NCI-H510A (cell line): ENCODE measurements around the gene NGEF.

Source experiments
- DNase-seq: peaks from one replicate; lab custom pipeline; 2025; lab: John Stamatoyannopoulos, UW

Gene NGEF

DNA sequence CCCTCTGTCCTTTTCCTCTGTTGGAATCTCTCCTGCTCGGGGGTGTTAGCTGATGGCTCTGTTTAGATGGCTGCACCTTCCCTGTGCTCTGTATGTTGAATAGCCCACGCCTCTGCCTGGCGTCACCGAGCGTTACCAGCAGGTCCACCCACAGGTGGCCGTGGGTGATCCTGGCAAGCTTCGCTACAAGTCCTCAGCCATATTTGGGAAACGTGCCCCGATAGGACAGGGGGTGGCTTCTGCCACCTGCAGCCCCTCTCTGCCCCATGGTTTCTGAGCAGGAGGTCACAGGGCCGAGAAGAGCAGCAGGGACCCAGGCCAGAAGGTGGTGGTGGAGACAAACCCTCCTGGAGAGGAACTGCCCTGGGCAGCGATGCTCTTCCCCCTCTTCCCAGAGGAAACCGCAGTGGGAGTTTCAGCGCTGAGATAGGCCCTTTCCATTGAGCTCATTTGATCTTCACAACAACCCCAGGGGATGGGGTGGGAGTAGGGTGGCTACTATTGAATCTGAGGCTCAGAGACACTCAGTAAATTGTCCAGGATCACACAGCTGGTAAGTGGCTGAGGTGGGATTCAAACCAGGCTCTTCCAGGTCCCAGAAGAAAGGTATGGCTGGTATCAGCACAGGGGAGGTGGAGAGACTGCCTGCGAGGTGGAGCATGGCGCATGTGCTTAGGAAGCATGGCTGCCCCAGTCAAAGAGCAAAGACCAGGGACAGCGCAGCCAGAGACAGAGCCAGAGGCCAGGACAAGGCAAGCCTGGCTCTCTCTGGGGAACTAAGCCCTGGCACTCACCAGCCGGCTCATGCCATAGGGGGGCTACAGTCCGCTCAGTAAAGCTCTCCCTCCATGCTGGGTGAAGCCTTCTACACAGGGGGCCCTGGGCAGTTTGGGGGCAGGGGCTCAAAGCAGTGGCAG lies 15.0 kb downstream of the NGEF start:
- no peak for DNase-seq

DNA sequence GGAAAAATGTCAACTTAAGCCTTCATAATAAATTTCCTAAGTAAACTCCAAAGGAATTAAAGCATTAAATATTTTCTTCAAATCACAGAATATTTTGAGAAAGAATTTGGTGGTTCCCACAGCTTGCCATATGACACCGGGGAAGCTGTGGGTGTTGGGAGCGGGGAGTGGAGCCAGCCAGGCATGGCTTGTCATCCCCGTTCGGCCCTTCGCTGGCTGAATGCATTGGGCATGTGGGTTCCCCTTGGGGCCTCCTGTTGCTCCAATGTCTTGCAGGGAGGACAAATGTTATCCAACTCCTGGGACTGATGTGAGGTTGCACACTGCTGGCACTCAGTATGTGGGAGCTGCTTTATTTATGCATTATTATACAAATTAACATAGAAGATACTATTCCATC lies 18.6 kb downstream of the NGEF start:
- DNase-seq, result no peak

DNA sequence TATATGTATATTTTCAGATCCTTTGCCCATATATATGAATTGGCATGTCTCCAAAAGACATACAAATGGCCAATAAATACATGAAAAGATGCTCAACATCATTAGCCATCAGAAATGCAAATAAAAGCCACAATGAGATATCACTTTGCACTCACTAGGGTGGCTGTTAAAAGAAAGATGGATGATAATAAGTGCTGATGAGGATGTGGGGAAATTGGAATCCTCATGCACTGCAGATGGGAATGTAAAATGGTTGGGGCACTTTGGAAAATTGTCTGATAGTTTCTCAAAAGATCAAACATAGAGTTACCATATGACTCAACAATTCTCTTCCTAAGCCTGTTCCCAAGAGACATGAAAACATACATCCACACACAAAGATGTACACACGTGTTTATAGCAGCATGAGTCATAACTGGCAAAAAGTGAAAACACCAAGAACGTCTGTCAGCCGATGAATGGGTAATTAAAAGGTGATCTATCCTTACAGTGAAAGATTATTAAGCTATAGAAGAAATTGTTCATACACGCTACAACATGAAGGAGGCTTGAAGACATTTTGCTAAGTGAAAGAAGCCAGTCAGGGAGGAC lies 19.7 kb downstream of the NGEF start:
- DNase-seq, result no peak

DNA sequence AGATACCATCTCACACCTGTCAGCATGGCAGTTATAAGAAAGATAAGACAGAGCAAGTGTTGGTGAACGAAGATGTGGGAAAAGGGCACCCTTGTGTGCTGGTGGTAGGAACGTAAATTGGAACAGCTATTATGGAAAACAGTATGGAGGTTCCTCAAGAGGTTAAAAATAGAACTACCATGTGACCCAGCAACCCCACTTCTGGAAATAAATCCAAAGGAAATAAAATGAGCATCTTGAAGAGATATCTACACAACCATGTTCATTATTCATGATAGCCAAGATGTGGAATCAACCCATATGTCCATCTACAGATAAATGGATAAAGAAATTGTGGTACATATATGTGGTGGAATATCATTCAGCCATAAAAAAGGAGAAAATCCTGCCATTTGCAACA lies 26.9 kb downstream of the NGEF start:
- DNase-seq, result no peak

DNA sequence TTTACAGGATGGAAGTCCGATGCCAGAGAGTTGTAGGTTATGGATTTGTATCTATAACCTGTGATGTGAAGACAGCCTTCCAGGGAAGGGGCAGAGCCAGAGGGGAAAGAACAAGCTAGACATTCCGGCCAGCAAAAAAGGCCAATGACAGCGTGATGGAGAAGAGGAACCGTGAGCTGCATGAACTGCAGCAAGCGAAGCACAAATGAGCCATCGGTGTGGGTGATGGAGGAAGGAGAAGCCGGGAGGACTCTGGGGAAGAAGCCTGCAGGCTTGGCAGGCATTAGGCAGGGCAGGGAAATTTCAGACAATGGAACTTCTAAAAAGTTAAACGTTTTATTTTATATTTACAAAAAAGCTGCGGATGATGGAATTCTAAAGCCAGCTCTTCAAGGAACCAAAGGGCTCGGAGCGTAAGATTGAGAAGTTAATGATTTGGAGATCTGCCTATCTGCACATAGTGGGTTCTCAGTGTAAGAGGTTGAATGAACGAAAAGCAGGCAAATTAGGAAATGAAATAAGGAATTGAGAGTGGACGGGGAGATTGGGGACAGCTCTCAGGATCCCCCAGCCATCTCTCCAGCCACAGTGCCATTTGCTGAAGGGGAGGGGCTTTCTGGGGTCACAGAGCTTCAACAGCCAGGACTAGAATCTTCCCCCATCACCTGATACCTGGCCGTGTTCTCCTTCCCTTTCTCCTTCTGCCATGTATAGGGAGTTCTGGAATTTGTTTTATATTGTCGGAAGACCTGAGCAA lies 28.4 kb downstream of the NGEF start:
- DNase-seq, result no peak

DNA sequence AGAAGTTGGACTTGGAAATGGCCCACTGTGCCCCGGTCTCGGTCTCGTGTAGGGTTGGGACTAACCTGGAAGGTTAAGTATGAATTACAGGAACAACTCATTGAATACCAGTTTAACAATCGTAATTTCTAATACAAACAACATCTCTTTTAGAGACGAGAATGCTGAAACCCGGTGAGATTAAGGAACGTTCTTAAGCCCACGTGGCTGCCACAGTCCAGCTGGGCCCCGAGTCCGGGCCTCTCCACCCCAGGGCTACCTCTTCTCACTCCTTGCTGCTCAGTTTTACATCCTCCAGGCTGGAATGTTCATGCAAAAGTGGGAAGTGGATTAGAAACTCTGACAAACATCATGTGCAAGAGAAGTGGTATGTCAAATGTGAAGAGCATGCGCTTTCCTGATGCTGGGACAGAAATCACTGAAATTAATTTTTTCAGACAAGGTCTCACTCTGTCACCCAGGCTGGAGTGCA lies 29.4 kb downstream of the NGEF start:
- DNase-seq, result no peak

DNA sequence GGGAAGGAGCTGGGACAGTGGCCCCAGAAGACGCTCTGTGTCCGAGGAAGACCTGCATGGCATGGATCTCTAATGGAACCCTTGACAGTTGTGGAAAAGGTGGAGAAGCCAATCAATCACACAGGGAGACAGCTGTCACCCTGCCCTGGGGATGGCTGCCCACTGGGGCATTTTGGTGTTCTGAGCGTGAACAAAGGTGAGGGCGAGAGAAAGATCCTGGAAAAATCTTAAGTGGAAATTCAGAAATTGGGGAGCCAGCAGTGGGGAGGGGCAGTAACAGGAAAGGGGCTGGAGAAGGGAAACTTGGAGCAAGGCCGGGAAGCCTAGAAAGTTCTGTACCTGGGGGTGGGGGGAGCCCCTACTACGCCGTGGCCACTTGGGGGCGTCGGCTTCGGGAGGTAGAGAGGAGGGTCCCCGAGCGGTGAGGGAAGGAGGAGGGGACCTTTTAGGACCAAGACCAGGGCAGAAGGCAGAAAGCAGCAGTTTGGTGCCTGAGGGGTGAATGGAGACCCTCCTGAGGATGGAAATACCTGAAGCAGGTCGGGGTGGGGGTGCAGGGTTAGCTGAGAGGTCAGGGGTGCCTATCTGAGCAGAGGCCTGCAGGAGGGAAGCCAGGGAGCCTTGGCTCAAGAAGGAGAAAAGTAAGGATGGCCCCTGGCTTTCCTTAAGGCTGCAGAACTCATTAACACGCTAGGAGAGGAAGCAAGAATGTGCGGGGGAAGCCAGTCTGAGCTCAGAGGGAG lies 30.0 kb downstream of the NGEF start:
- no peak for DNase-seq

DNA sequence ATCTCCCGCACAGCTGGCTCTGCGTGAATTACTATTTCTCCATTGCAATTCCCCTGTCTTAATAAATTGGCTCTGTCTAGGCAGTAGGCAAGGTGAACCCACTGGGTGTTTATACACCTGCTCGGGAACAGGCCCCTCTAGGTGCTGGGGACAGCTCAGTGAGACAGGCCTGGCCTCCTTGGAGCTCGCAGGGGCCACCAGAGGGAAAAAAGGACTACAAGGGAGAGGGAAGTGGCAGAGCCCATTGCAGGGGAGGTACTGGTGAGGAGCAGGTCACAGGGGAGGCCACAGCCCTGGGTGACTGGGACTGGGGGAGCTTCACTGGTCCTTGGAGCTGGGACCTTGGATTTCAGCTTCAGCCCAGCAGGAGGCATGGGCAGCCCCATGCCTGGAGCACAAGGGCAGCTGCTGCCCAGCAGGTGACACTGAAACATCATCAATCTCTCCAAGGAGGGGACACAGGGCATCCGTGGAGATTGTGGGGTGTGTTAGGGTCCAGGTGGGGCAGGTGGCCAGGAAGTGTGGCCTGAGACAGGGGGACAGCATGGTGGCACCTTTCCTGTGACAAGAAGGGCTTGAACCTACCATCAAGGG lies 31.2 kb downstream of the NGEF start:
- DNase-seq, result no peak

DNA sequence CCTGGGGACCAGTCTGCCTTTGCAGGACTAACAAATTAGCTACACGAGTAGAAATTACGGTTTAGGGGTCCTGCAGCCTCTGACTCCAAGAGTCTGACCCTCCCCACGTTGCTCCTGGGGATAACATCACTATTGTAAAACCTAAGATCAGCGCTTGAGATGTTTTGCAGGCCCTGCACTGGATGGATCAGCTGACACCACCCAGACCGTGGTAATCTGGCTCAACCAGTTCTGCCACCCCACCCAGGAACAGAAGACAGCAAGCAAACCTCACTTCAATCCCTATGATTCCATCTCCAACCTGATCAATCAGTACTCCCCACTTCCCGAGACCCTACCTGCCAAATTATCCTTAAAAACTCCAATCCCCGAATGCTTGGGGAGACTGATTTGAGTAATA lies 31.7 kb downstream of the NGEF start:
- DNase-seq, result no peak

DNA sequence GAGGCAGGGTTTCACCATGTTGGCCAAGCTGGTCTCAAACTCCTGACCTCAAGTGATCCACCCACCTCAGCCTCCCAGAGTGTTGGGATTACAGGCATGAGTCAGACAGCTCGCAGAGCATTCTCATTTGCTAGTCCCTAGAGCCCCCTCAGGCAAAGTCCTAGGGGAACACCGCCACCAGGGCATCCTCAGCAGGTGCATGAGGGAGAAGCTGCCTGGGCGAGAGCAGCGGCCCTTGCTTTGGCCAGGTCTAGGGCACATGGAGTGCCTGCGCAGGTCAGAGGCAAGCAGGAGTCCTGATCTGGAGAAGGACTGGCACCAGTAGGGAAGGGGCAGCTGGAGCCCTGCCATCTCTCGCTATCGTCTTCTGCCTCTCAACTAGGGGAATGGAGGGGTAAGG lies 32.4 kb downstream of the NGEF start:
- no peak for DNase-seq

DNA sequence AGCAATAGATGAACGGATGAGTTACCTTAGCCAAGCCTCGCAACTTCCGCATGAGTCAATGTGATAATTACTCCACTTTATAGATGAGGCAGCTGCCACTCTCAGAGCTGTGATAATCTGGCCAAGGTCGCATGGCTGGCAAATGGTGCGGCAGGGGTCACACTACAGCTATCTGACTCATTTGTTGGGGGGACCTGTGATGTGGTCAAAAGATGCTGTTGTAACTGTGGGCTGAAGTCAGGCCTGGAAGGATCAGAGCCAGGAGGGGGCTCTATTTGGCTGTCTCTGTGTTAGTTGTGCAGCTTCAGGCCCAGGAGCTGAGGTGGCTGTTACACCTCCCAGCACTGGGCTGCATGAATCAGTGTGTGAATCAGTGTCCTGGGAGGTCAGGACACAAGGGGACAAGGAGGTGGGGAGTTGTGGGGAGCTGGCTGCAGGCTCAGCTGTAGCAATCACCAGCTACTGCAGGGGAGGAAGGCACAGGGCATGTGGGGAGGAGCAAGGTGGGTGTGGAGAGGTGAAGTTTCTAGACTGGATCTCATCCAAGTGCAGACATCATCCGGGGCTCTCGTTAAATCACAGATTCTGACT lies 33.1 kb downstream of the NGEF start:
- no peak for DNase-seq

DNA sequence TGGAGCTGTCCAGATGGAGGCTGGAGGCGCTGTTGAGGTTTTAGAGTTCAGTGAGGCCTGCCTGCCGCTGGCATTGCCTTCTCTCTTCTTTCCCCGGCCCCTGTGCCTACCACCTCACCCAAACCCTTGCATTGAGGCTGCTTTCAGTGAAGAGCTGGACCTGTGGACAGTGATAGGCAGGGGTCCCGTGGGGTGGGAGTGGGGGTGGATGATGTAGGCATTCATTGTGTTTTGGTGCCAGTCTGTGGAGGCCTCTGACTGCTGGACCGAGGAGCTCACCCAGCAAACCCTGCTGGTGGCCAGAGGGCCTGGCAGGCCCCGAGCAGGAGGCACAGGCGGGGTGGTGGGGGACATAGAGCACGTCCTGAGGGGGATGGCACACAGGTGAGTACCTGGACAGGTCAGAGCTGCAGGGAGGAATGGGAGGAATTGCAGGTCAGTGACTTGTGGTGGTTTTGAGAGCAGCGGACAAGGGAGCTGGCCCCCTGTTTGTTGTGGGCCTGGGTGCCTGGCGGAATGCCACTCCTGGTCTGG lies 35.6 kb downstream of the NGEF start:
- no peak for DNase-seq

DNA sequence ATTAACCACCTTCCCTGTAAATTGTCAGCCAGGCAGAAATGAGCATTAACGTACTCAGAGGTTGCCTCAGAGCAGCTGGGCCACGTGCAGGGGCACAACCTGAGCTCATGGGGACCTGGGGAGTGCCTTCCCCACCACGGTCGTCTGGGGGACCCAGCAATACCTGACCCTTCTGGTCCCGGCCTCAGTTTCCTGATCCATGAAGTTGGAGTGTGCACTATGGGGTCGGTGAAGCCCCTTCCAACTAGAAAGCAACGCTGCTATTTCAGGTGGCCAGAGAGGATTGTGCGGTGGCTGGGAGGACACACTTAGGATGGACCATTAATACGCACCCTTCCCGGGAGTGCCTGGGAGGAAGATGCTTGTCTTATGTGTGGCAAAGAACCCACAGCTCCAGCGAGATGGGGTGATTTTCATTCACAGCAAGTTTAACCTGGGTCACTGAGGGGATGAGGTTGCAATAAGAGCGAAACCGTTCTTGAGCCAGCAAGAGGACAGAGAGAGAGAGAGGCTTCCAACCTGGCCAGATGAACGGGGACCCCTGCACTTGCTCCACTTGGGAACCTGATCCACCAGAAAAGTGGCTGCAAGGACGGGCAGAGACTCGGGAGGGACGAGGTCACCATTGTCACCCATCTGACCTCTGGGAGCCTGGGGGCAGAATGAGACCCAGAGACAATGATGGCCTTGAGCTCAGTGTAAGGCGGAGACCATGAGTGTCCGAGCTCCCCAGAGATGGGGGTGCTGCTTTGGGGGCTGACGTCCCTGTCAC lies 36.2 kb downstream of the NGEF start:
- no peak for DNase-seq

DNA sequence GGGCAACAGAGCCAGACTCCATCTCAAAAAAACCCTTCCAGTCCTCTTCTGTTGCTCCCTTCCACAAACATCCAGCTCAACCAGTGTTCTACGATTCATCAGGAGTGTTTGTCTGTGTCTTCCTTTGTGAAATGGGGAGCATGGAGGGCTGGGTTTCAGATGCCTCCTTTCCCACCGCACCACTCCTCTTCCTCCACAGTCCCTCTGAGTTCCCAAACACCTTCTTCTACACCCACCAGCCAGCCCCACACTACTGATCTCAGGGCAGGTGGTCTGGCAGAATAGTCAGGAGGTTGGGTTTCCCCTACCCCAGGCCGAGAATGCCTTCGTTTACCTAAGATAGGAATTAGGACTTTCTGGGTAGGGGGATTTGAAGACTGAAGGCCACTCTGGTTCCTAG lies 36.9 kb downstream of the NGEF start:
- DNase-seq, result no peak

DNA sequence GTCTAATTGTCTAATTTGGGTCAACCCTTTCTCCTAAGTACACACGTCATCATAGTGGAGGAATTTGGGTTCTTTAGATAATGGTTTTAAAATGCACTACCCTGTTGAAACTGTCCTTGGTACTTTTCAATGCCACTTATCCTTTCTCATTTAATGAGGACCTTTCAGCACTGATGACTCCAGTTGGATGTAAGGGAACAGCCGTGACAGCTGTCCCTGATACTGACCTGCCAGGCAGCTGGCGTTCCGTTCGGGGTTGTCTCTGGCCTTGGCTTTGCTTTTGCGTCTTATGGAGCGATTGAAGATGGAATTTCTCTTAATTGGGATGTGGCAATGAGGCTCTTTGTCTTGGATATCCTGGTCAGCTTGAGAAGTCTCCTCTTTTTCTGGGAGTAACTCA lies 38.7 kb downstream of the NGEF start:
- no peak for DNase-seq

DNA sequence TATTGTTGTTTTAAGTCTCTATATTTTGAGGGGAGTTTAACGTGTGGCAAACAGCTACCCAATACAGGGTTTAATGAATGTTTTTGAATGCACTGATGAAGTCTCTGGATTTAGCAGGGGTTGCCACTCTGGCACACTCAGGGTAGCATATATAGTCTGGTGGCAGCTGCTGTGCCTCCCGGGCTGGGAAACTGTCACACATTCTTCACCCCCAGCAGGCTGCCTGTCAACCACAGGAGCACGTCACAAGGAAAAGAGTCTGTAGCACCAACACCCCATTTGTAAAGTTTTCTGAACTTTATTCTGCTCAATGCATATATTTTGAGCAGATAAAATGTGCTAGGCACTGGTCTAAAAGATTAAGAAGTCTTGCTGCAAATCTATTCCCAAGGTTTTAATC lies 39.3 kb downstream of the NGEF start:
- DNase-seq, result no peak

DNA sequence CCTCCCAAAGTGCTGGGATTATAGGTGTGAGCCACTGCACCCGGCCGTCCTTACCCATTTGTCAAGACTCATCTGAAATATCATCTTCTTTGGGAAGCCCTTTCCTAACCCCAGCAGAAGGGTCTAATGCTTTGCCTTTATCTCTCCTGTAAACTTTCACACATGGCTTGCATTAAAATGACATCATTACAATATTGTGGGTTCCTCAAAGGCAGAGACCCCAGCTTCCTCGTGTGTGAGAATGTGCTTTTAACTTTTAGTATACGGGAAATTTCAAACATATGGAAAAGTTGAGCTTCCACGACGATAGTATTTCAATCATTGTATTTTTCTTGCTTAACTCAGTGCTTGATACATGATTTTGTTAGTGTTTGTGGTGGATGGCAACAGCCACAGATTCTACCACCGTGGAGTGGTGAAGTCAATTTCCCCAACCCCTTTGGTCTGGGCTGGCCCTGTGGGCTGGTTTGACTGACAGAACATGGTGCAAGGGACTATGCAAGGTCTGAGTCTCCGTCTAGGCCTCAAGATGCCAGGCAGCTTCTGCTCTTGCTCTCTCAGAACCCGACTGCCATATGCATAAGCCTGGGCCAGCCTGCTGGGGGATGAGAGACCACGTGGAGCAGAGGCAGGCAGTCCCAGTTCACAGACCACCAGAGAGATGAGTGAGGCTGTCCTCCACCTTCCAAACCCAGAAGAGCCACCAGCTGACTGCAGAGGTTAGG lies 39.9 kb downstream of the NGEF start:
- DNase-seq, result no peak

DNA sequence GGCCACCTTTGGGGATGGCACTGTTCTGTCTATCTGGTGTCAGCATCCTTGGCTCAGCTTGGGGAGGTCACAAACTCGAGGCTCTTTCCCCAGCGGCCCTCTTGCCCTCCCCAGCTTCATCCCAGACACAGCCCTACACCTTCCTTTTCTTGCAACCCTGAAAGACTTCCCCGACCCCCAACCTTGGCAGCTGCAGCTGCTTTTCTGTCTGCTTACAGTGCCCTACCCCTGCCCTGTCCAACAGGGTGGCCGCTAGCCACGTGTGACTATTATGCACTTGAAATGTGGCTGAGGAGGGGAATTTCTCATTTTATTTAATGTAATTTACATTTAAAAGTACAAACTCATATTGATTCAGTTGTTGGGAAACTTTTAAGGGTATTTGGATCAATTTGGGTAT lies 41.3 kb downstream of the NGEF start:
- DNase-seq, result no peak

DNA sequence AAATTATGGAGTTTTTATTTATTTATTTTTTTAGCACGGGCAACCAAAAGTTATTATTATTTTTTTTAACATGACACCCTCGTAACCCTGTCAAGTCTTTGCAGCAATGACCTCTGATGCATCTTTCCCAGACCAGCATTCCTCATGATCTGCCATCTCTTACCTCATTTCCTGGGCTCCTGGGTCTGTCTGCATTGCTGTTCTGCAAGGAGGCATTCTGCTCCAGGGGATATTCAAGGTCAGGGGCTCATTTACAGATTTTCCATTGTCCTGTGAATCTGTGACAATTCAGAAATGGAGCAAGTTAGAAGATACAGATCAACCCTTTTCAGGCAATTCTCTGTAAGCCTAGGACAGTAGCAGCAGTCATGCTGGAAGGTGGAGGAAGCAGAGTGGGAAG lies 43.0 kb downstream of the NGEF start:
- DNase-seq, result no peak

DNA sequence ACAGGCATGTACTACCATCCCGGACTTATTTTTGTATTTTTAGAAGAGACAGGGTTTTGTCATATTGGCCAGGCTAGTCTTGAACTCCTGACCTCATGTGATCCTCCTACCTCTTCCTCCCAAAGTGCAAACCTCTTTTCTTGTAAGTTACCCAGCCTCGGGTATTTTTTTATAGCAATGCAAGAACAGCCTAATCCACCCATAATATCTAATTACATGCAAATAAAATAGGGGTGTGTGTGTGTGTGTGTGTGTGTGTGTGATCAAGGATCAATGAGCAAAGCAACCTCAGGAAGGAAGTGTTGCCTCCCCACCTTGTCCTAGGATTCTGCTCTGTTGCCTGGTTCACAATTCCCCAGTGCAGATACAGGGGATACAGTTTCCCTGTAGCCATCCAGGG lies 45.6 kb downstream of the NGEF start:
- DNase-seq, result no peak
